HepG2 (cell line): ENCODE measurements around the gene PAIP1. TPM values are rescaled to one million over a fixed set of nuclear protein-coding genes. Genes with fewer than 3 reads are reported as not detected.

Experiments used
- AGO2 ChIP-seq: fragments of 200-400 bp; formaldehyde crosslinking; optimal IDR thresholded peaks from 2 replicates; pipeline ENCODE3; 2017; ENCODE audit warnings: mild to moderate bottlenecking, low read depth, low read length, moderate library complexity
- EZH2 ChIP-seq: conservative IDR thresholded peaks from 2 replicates; pipeline ENCODE4 v1.6.1; 2012; ENCODE audit warnings: mild to moderate bottlenecking, low read depth, low read length, moderate library complexity
- FOXM1 ChIP-seq: sonication (generic); formaldehyde crosslinking; IDR thresholded peaks from 2 replicates; pipeline ENCODE4 v1.5.0; 2020; ENCODE audit warnings: missing genetic modification reagents
- MIER3 ChIP-seq: IDR thresholded peaks from 2 replicates; pipeline ENCODE4 v1.6.1; 2016; ENCODE audit warnings: missing compliant biosample characterization, borderline replicate concordance
- MNT ChIP-seq: fragments of 450-650 bp; IDR thresholded peaks from 2 replicates; pipeline ENCODE4 v1.6.1; 2016
- REPIN1 ChIP-seq: sonication (generic); formaldehyde crosslinking; IDR thresholded peaks from 2 replicates; pipeline ENCODE4 v1.8.0; 2022; ENCODE audit warnings: missing genetic modification reagents, low read depth, mild to moderate bottlenecking, borderline replicate concordance
- ZBTB1 ChIP-seq: sonication (generic); formaldehyde crosslinking; IDR thresholded peaks from 2 replicates; pipeline ENCODE4 v1.4.0; 2020; ENCODE audit warnings: missing genetic modification reagents, borderline replicate concordance
- ZBTB2 ChIP-seq: sonication (generic); formaldehyde crosslinking; IDR thresholded peaks from 2 replicates; pipeline ENCODE4 v1.8.0; 2022; ENCODE audit warnings: low read depth, missing genetic modification reagents
- ZFP37 ChIP-seq: sonication (generic); formaldehyde crosslinking; IDR thresholded peaks from 2 replicates; pipeline ENCODE4 v1.4.0; 2020; ENCODE audit warnings: missing genetic modification reagents, borderline replicate concordance
- ZMYM2 ChIP-seq: sonication (generic); formaldehyde crosslinking; IDR thresholded peaks from 2 replicates; pipeline ENCODE4 v1.8.0; 2022; ENCODE audit warnings: mild to moderate bottlenecking, missing genetic modification reagents
- ZNF138 ChIP-seq: sonication (generic); formaldehyde crosslinking; IDR thresholded peaks from 2 replicates; pipeline ENCODE4 v1.5.0; 2020; ENCODE audit warnings: mild to moderate bottlenecking, low read depth, missing genetic modification reagents
- ZNF83 ChIP-seq: sonication (generic); formaldehyde crosslinking; IDR thresholded peaks from 2 replicates; pipeline ENCODE4 v1.4.0; 2020; ENCODE audit warnings: missing genetic modification reagents, mild to moderate bottlenecking, borderline replicate concordance
- polyA plus RNA-seq, 8 experiments: library from polyadenylated mRNA; depleted of rRNA in 3 of 8; stranded (reverse) in 7 of 8; unstranded in 1 of 8; fragments of >200 nt; fragmentation: Illumina TruSeq in 4 of 8; extraction: Trizol in 4 of 8; gene quantifications; 2 replicates each; pipeline versions ENCODE4 v1.2.1 to v1.2.3, GENCODE V29; 2011 to 2016; ENCODE audit warnings: low read depth in 4 of 8, missing spikeins in 1 of 8, mixed read lengths in 1 of 8; ENCODE audit not compliant: insufficient read depth in 1 of 8
- total RNA-seq, 5 experiments: library from RNA; depleted of rRNA; stranded (reverse); fragments of >200 nt; fragmentation: Illumina TruSeq; extraction: Trizol; gene quantifications; 2 replicates each; pipeline ENCODE4 v1.2.3, GENCODE V29; 2016; ENCODE audit warnings: low read depth in 1 of 5
- TF ChIP-seq, protein P1 (sequence below): sonication (generic); IDR thresholded peaks from 2 replicates; pipeline ENCODE4 v1.6.1; 2016; ENCODE audit warnings: low read depth, borderline replicate concordance
- TF ChIP-seq, protein P2 (sequence below): sonication (generic); formaldehyde crosslinking; IDR thresholded peaks from 2 replicates; pipeline ENCODE4 v1.8.1; 2022; ENCODE audit warnings: mild to moderate bottlenecking, missing genetic modification reagents
- TF ChIP-seq, protein P3 (sequence below): IDR thresholded peaks from 2 replicates; pipeline ENCODE4 v1.6.1; 2016; ENCODE audit warnings: missing biosample characterization, missing genetic modification reagents, low read depth
- TF ChIP-seq, protein P4 (sequence below): sonication (generic); formaldehyde crosslinking; IDR thresholded peaks from 2 replicates; pipeline ENCODE4 v1.4.0; 2020; ENCODE audit warnings: missing genetic modification reagents

PAIP1 gene
- total and polyA plus RNA-seq, 2 of the 13 experiments (the other 11 are each of a cell fraction or from before 2014, with no cell fraction given), result 96.6 to 116 TPM

DNA sequence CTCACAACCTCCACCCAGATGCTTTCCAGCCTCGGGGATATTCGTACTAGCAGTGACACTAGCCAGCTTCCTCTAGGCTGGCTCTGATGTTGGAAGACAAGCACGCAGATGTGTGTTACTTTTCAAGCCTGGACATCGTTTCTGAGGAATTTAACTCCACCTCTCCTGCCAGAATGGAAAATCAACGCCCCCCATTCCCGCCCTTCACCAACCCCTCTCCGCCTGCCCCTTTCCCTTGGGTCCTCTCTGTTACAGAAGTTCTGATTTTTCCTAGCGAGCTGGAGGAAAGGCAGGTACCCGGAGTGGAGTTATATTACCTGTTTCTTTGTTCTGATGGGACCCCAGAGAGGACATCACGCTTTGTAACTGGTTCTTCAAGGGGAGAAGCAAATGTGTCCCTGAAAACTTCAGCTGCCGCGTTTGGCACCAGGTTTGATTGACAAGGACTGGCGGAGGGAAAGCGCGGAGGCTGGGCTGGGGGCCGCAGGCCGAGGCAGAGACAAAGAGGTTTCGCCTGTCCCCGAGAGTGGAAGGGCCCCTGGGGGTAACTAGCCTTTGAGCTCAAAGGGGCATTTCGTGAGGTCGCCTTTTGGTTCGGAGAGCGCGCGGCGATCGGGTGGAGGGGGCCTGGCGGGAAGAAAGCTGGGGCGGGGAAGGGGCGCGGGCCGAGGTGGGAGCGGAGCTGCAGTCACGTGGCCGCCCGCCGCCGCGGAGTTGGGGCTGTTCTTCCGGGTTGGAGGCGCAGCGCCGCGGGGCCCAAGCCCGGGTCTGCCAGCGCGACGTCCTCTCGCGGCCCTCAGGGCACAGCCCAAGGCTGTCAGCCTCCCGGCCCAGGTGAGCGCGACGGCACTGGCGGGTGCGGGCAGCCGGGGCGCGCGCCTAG, 45.8 kb upstream of the PAIP1 start, which contains the start of gene NNT (continued):
- TF ChIP-seq MNT (no peak), ZNF138 (CRISPR knock-in tag) (no peak), MIER3 (no peak), ZNF83 (CRISPR knock-in tag) (no peak), REPIN1 (CRISPR knock-in tag) (no peak; the same call in 1 of the 2 replicates), AGO2 (no peak), ZBTB2 (CRISPR knock-in tag) (no peak; the same call in 1 of the 2 replicates), ZFP37 (CRISPR knock-in tag) (0 out of 2 replicates have a peak, but pooled peaks have one; percentile 39), ZBTB1 (CRISPR knock-in tag) (no peak), ZMYM2 (CRISPR knock-in tag) (no peak), FOXM1 (0 out of 2 replicates have a peak, but pooled peaks have one; percentile 9), EZH2 (no peak)
- TF ChIP-seq, protein P1, sequence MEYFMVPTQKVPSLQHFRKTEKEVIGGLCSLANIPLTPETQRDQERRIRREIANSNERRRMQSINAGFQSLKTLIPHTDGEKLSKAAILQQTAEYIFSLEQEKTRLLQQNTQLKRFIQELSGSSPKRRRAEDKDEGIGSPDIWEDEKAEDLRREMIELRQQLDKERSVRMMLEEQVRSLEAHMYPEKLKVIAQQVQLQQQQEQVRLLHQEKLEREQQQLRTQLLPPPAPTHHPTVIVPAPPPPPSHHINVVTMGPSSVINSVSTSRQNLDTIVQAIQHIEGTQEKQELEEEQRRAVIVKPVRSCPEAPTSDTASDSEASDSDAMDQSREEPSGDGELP, result no peak
- TF ChIP-seq, protein P2, sequence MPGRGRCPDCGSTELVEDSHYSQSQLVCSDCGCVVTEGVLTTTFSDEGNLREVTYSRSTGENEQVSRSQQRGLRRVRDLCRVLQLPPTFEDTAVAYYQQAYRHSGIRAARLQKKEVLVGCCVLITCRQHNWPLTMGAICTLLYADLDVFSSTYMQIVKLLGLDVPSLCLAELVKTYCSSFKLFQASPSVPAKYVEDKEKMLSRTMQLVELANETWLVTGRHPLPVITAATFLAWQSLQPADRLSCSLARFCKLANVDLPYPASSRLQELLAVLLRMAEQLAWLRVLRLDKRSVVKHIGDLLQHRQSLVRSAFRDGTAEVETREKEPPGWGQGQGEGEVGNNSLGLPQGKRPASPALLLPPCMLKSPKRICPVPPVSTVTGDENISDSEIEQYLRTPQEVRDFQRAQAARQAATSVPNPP (CRISPR knock-in tag), result no peak
- TF ChIP-seq, protein P3, sequence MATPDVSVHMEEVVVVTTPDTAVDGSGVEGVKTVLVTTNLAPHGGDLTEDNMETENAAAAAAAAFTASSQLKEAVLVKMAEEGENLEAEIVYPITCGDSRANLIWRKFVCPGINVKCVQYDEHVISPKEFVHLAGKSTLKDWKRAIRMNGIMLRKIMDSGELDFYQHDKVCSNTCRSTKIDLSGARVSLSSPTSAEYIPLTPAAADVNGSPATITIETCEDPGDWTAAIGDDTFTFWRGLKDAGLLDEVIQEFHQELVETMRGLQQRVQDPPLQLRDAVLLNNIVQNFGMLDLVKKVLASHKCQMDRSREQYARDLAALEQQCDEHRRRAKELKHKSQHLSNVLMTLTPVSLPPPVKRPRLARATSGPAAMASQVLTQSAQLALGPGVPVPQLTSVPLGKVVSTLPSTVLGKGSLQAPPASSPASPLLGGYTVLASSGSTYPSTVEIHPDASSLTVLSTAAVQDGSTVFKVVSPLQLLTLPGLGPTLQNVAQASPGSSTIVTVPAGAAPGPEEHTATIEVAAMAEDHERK, result no peak
- TF ChIP-seq, protein P4, sequence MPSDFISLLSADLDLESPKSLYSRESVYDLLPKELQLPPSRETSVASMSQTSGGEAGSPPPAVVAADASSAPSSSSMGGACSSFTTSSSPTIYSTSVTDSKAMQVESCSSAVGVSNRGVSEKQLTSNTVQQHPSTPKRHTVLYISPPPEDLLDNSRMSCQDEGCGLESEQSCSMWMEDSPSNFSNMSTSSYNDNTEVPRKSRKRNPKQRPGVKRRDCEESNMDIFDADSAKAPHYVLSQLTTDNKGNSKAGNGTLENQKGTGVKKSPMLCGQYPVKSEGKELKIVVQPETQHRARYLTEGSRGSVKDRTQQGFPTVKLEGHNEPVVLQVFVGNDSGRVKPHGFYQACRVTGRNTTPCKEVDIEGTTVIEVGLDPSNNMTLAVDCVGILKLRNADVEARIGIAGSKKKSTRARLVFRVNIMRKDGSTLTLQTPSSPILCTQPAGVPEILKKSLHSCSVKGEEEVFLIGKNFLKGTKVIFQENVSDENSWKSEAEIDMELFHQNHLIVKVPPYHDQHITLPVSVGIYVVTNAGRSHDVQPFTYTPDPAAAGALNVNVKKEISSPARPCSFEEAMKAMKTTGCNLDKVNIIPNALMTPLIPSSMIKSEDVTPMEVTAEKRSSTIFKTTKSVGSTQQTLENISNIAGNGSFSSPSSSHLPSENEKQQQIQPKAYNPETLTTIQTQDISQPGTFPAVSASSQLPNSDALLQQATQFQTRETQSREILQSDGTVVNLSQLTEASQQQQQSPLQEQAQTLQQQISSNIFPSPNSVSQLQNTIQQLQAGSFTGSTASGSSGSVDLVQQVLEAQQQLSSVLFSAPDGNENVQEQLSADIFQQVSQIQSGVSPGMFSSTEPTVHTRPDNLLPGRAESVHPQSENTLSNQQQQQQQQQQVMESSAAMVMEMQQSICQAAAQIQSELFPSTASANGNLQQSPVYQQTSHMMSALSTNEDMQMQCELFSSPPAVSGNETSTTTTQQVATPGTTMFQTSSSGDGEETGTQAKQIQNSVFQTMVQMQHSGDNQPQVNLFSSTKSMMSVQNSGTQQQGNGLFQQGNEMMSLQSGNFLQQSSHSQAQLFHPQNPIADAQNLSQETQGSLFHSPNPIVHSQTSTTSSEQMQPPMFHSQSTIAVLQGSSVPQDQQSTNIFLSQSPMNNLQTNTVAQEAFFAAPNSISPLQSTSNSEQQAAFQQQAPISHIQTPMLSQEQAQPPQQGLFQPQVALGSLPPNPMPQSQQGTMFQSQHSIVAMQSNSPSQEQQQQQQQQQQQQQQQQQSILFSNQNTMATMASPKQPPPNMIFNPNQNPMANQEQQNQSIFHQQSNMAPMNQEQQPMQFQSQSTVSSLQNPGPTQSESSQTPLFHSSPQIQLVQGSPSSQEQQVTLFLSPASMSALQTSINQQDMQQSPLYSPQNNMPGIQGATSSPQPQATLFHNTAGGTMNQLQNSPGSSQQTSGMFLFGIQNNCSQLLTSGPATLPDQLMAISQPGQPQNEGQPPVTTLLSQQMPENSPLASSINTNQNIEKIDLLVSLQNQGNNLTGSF (CRISPR knock-in tag), result peak; percentile 86; the same call in 1 of the 2 replicates
